Suppressor macrophage treated with lipopolysaccharide for 1 hour (primary cell): ENCODE data around the gene PPP2R1A.
"Not testable (repeated sequence)": the region's sequence is repeated elsewhere in the genome, so short reads cannot be mapped to it uniquely, and the experiment has no call there.

ENCODE experiments used
- DNase-seq, 3 donors: peaks; one replicate each; pipeline ENCODE4 v3.0.0-alpha.2; 2020 to 2022

Gene PPP2R1A

GRCh38 chr19:52248241-52248640 is 58.4 kb downstream of the PPP2R1A start:
- peak; percentile 62 to 85 (median 79) for DNase-seq

DNA sequence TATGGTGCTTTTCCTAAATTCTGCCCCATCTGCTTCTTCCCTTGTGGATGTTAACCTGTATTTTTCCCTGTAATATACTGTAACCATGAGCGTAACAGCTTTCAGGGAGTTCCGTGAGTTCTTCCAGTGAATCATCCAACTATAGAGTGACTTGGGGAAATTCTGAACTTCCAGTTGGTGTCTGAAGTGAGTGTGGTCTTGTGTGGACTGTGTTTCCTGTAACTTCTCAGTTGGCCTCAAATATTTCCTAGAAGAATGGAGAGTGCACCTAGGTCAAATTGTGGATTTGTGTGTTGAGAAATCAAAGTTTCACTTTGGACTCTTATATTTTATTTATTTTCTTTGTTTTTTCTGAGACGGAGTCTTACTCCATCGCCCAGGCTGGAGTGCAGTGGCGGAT is 68.6 kb downstream of the PPP2R1A start:
- no peak for DNase-seq

- not testable (repeated sequence) for DNase-seq
Observed at GRCh38 chr19:52265556-52265955, 75.7 kb downstream of the PPP2R1A start.

GRCh38 chr19:52269338-52270261 is 79.7 kb downstream of the PPP2R1A start, which contains the start of gene ZNF766:
TSS of gene ZNF766 (plus strand) at chr19:52269587. CDS start at chr19:52269614, 27 bp downstream.
- DNase-seq: peak; percentile 97 to 98 (median 98)

DNA sequence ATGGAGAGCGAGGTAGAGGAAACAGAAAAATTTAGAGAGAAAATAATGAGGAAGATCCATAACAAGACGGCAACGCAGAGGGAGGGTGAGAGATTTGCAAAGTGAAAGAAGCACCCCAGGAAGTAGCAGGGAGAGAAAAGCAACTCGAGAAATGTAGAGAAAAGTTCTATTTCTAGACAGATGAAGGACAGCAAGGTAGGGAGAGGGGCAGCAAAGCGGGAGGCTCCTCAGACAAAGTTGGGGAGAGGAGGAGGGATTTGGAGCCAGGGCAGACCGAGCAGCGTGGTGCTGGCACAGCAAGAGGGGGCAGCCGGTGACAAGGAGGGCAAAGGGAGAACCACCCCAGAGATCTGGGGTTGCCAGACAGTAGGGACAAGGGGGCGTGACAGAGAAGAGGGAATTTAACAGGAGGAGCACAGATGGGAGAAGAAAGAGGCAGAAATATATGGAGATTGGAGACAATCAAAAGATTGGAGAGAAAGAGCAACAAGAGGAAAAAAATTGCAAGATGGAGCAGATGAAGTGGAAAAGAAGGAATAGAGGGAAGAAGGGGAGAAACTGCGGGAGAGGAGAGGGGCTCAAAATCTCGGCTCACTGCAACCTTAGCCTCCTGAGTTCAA is 80.5 kb downstream of the PPP2R1A start:
- DNase-seq: peak; percentile 35 to 53 (median 36)

- DNase-seq: no peak
Observed at GRCh38 chr19:52273301-52273700, 83.4 kb downstream of the PPP2R1A start.

DNA sequence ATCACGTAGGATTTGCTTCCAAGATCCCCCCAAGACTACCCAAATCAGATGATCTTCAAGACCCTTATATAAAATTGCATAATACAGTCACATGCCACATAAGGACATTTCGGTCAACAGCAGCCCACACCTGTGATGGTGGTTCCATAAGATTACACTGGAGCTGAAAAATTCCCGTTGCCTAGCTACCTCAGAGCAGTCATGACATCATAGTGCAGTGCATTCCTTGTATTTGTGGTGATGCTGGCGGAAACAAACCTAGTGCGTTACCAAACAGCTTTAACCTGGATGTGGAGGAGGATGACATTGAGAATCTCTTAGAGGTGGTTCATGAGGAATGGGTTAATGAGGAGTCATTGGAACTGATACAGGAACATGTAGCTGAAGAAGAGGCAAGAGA is 84.3 kb downstream of the PPP2R1A start:
- no peak for DNase-seq

GRCh38 chr19:52275988-52276387 is 86.1 kb downstream of the PPP2R1A start:
- no peak for DNase-seq

DNA sequence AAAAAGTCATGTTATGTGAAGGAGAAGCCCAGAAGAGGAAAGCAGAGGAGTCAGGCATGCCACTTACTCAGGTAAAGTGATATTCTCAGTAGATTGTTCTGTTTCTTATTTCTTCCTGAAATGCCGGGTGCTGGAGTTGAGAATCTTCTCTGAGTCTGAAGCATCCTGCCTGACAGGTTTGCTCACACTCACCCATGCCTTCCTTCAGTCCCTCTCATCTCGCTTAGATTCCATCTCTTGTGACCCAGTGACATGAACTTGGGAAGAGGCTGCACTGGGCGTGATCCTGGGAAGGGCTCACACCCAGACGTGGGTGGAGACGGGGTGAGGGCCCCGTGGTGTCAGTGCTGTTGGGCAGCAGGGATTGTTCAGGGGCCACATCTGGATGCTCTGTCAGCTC is 87.6 kb downstream of the PPP2R1A start:
- no peak for DNase-seq
